Measurements from ENCODE around the gene LDB3.
A peak's percentile ranks its signal among the peaks of the same experiment; 100 is the strongest.
"Not testable (repeated sequence)": the region's sequence is repeated elsewhere in the genome, so short reads cannot be mapped to it uniquely, and the experiment has no call there.

Gene LDB3

GRCh38 chr10:86668297-86669165 is at the start of gene LDB3:
Gene LDB3 (plus strand): TSS chr10:86668511. CDS start chr10:86668692, 181 bp downstream.
- DNase-seq: peak in 1 of 2 donors; percentile 38

GRCh38 chr10:86628311-86628710 is 40.0 kb upstream of the LDB3 start:
- no peak for DNase-seq

GRCh38 chr10:86630079-86630478 is 38.2 kb upstream of the LDB3 start:
- no peak for DNase-seq

- DNase-seq: no peak
Measured at GRCh38 chr10:86632009-86632800, 36.1 kb upstream of the LDB3 start.

GRCh38 chr10:86632951-86633350 is 35.4 kb upstream of the LDB3 start:
- DNase-seq: no peak

- DNase-seq: no peak
Measured at GRCh38 chr10:86635402-86635801, 32.9 kb upstream of the LDB3 start.

- DNase-seq: no peak
Measured at GRCh38 chr10:86636311-86636710, 32.0 kb upstream of the LDB3 start.

GRCh38 chr10:86642021-86642420 is 26.3 kb upstream of the LDB3 start:
- DNase-seq: peak in 1 of 2 donors; percentile 58

- no peak for DNase-seq
Measured at GRCh38 chr10:86642499-86642898, 25.8 kb upstream of the LDB3 start.

GRCh38 chr10:86644152-86644793 is 24.0 kb upstream of the LDB3 start:
- DNase-seq: no peak

- DNase-seq: no peak
Measured at GRCh38 chr10:86644794-86645445, 23.4 kb upstream of the LDB3 start.

- not testable (repeated sequence) for DNase-seq
Measured at GRCh38 chr10:86645621-86646165, 22.6 kb upstream of the LDB3 start.

- no peak for DNase-seq
Measured at GRCh38 chr10:86646532-86646931, 21.8 kb upstream of the LDB3 start.

GRCh38 chr10:86646933-86647332 is 21.4 kb upstream of the LDB3 start:
- DNase-seq: no peak

GRCh38 chr10:86647773-86648703 is 20.3 kb upstream of the LDB3 start:
- DNase-seq: no peak

GRCh38 chr10:86648704-86649427 is 19.4 kb upstream of the LDB3 start:
- no peak for DNase-seq

GRCh38 chr10:86649471-86650150 is 18.7 kb upstream of the LDB3 start:
- DNase-seq: no peak

GRCh38 chr10:86650151-86650550 is 18.2 kb upstream of the LDB3 start:
- no peak for DNase-seq

- no peak for DNase-seq
Measured at GRCh38 chr10:86651021-86651471, 17.3 kb upstream of the LDB3 start.

Measured in hippocampal formation (tissue), 2 donors.